SK-N-MC (cell line): ENCODE data around the gene ANKRD66.
"Not testable (repeated sequence)": the region's sequence is repeated elsewhere in the genome, so short reads cannot be mapped to it uniquely, and the experiment has no call there.

Source experiments
- DNase-seq: peaks from one replicate; pipeline ENCODE4 v3.0.0-alpha.2; 2011; ENCODE audit warnings: low read depth, low spot score
- H3K27ac ChIP-seq: fragments of 200-600 bp; sonication (generic); 2 replicates; pipeline ENCODE4 v1.5.1; 2016; ENCODE audit warnings: mixed run types
- H3K36me3 ChIP-seq: fragments of 200-600 bp; sonication (generic); 2 replicates; pipeline ENCODE4 v1.6.1; 2017; ENCODE audit warnings: antibody characterized with exemption, low read length, mixed read lengths; ENCODE audit not compliant: insufficient read depth
- H3K4me3 ChIP-seq: fragments of 200-600 bp; sonication (generic); 2 replicates; pipeline ENCODE4 v1.5.1; 2016
- H3K9ac ChIP-seq: fragments of 200-600 bp; sonication (generic); 2 replicates; pipeline ENCODE4 v1.8.0; 2017; ENCODE audit warnings: mixed run types, mixed read lengths; ENCODE audit not compliant: insufficient read length
- H3K9me3 ChIP-seq: fragments of 200-600 bp; sonication (generic); 2 replicates; pipeline ENCODE4 v1.6.1; 2017; ENCODE audit warnings: low read depth, mild to moderate bottlenecking, antibody characterized with exemption, low read length, moderate library complexity, mixed read lengths
- EZH2 ChIP-seq: fragments of 200-600 bp; sonication (generic); IDR thresholded peaks from one replicate; pipeline ENCODE4 v1.6.1; 2017; ENCODE audit warnings: antibody characterized with exemption
- FOXP2 ChIP-seq: optimal IDR thresholded peaks from 2 replicates; pipeline ENCODE3; 2011; ENCODE audit warnings: mild to moderate bottlenecking, moderate library complexity; ENCODE audit not compliant: insufficient read depth; ENCODE audit errors: extremely low read length, control extremely low read depth
- POLR2AphosphoS5 ChIP-seq: IDR thresholded peaks from 2 replicates; pipeline ENCODE4 v1.6.1; 2012; ENCODE audit warnings: mild to moderate bottlenecking, low read depth, low read length, borderline replicate concordance

ANKRD66 gene

GRCh38 chr6:46763466-46763865 is 16.7 kb downstream of the ANKRD66 start:
- DNase-seq: no peak
- H3K4me3 ChIP-seq: no peak overlapping the region
- H3K9ac ChIP-seq: no peak overlapping the region
- H3K9me3 ChIP-seq: no peaks in the 10 kb centered on the region
- no peaks in the 10 kb centered on the region for H3K36me3 ChIP-seq
- TF ChIP-seq EZH2: no peak
- no peak for TF ChIP-seq FOXP2
- no peak for TF ChIP-seq POLR2AphosphoS5
- no peak overlapping the region for H3K27ac ChIP-seq

GRCh38 chr6:46764280-46764679 is 17.5 kb downstream of the ANKRD66 start:
- not testable (repeated sequence) for H3K27ac ChIP-seq, H3K4me3 ChIP-seq, H3K36me3 ChIP-seq, H3K9me3 ChIP-seq, H3K9ac ChIP-seq, DNase-seq

GRCh38 chr6:46764961-46765360 is 18.2 kb downstream of the ANKRD66 start:
- Histone ChIP-seq H3K4me3 (no peak overlapping the region), H3K9me3 (no peaks in the 10 kb centered on the region), H3K36me3 (no peaks in the 10 kb centered on the region), H3K27ac (no peak overlapping the region), H3K9ac (no peak overlapping the region)
- TF ChIP-seq FOXP2 (no peak), EZH2 (no peak), POLR2AphosphoS5 (no peak)
- DNase-seq: no peak

GRCh38 chr6:46772016-46772415 is 25.3 kb downstream of the ANKRD66 start:
- Histone ChIP-seq H3K9me3 (no peaks in the 10 kb centered on the region), H3K27ac (no peak overlapping the region), H3K9ac (no peak overlapping the region), H3K36me3 (no peaks in the 10 kb centered on the region), H3K4me3 (no peak overlapping the region)
- no peak for DNase-seq
- TF ChIP-seq POLR2AphosphoS5: no peak
- TF ChIP-seq FOXP2: no peak
- TF ChIP-seq EZH2: no peak

GRCh38 chr6:46772762-46773161 is 26.0 kb downstream of the ANKRD66 start:
- no peak for TF ChIP-seq FOXP2
- no peak for TF ChIP-seq POLR2AphosphoS5
- TF ChIP-seq EZH2: no peak
- H3K9me3 ChIP-seq: no peaks in the 10 kb centered on the region
- no peak overlapping the region for H3K9ac ChIP-seq
- H3K27ac ChIP-seq: no peak overlapping the region
- no peak for DNase-seq
- no peak overlapping the region for H3K4me3 ChIP-seq
- H3K36me3 ChIP-seq: no peaks in the 10 kb centered on the region

- Histone ChIP-seq H3K36me3 (no peaks in the 10 kb centered on the region), H3K9me3 (no peaks in the 10 kb centered on the region), H3K27ac (no peak overlapping the region), H3K9ac (no peak overlapping the region), H3K4me3 (no peak overlapping the region)
- DNase-seq: no peak
- no peak for TF ChIP-seq POLR2AphosphoS5
- TF ChIP-seq EZH2: no peak
- TF ChIP-seq FOXP2: no peak
Observed at GRCh38 chr6:46773201-46773855, 26.6 kb downstream of the ANKRD66 start.

GRCh38 chr6:46774736-46775135 is 28.0 kb downstream of the ANKRD66 start:
- not testable (repeated sequence) for DNase-seq, H3K27ac ChIP-seq, H3K36me3 ChIP-seq, H3K9me3 ChIP-seq, H3K4me3 ChIP-seq, H3K9ac ChIP-seq

- no peak for DNase-seq
- H3K27ac ChIP-seq: no peak overlapping the region
- no peak overlapping the region for H3K9ac ChIP-seq
- no peak overlapping the region for H3K4me3 ChIP-seq
- no peaks in the 10 kb centered on the region for H3K9me3 ChIP-seq
- no peaks in the 10 kb centered on the region for H3K36me3 ChIP-seq
- TF ChIP-seq FOXP2 (no peak), POLR2AphosphoS5 (no peak), EZH2 (no peak)
Observed at GRCh38 chr6:46776070-46776712, 29.5 kb downstream of the ANKRD66 start.
